Activated CD4-positive, alpha-beta T cell treated with anti-CD3 and anti-CD28 coated beads for 36 hours (primary cell): Measurements from ENCODE around the gene TEX47. TPM values are rescaled to one million over a fixed set of nuclear protein-coding genes. Genes with fewer than 3 reads are reported as not detected.

Source experiments
- ATAC-seq: fragments of 200-7000 bp; cut with Tn5 transposase; one replicate; pipeline ENCODE4 v1.10.0; 2021; ENCODE audit warnings: mild to moderate bottlenecking, moderate library complexity
- CTCF ChIA-PET: fragments of 350-600 bp; sonication (Branson Sonifier 250); formaldehyde crosslinking; loops from one replicate; lab custom pipeline; 2021; ENCODE audit warnings: antibody characterized with exemption; lab: Charles Lee
- POLR2A ChIA-PET: fragments of 350-600 bp; sonication (Branson Sonifier 250); formaldehyde crosslinking; loops from one replicate; lab custom pipeline; 2021; ENCODE audit warnings: antibody characterized with exemption, inconsistent platforms; lab: Charles Lee
- DNase-seq: peaks from one replicate; pipeline ENCODE4 v3.0.0-alpha.2; 2020
- H3K27ac Mint-ChIP-seq: one replicate; pipeline ENCODE4 v1.8.0; 2021; ENCODE audit warnings: mixed read lengths
- H3K27me3 Mint-ChIP-seq: one replicate; pipeline ENCODE4 v1.8.0; 2021; ENCODE audit warnings: mixed read lengths
- H3K36me3 Mint-ChIP-seq: one replicate; pipeline ENCODE4 v1.8.0; 2021; ENCODE audit warnings: low read depth, mixed read lengths
- H3K4me1 Mint-ChIP-seq: one replicate; pipeline ENCODE4 v1.8.0; 2021; ENCODE audit warnings: mixed read lengths
- H3K4me3 Mint-ChIP-seq: one replicate; pipeline ENCODE4 v1.8.0; 2021; ENCODE audit warnings: mild to moderate bottlenecking, moderate library complexity, mixed read lengths
- H3K9me3 Mint-ChIP-seq: one replicate; pipeline ENCODE4 v1.8.0; 2021; ENCODE audit warnings: low read depth, mixed read lengths
- intact Hi-C, 2 experiments: fragments of 100-400 bp; cut with DNase I in 1 of 2; cut with micrococcal nuclease in 1 of 2; formaldehyde crosslinking; loops; one replicate each; pipeline versions ENCODE4 v1.14.2 to v1.15.1; 2022 to 2024; cut with DNase I, micrococcal nuclease
- total RNA-seq, 2 experiments: library from RNA; stranded (reverse); gene quantifications; one replicate each; pipeline ENCODE4 v1.2.3, GENCODE V29; 2021

Gene TEX47
- total RNA-seq, result not detected

DNA sequence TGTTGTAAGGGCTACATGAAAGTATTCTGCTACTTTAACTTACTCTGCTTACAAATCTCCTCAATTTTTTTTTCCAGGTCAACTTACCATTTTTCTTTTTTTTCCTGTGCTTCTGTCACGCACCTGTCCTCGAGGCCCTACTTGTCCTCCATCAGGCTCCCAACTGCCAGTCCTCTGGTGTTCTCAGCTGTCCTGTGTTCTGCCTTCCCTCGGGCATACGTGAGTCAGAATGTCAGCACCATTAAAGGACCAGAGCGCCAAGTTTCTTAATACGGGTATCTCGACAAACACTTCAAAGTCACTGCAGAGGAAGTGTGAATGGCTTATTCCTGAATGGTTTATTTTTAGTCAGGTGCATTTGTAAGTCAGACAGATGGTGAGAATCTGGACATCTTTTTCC, at the start of gene TEX47:
TEX47 (minus strand) TSS at position 185 of the 400 bp plus-strand sequence. CDS start 795 bp downstream, outside the sequence.
- CTCF ChIA-PET, result no interaction called here
- intact Hi-C loops, result no loop called here

DNA sequence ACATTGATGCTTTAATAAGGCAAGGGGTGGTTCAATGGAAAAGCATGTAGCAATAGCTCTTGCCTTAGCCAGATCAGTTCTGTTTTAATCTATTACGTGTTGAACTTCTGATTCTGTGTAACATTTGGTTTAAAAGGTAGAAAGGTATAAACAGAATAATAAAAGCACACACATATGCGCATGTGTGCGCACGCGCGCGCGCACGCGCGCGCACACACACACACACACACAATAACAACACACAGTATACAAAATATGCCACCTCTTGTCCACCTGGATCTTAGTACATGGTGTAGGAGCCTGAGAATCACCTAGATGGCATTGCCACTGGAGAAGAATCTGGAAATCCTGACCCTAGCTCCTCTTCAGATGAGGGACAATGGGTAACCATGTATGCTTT, 49.6 kb upstream of the TEX47 start:
- H3K4me3 Mint-ChIP-seq, result no peak overlapping the region
- ATAC-seq (no peak), DNase-seq (no peak)
- no peaks in the 10 kb centered on the region for H3K27me3 Mint-ChIP-seq
- CTCF ChIA-PET, result no interaction called here
- no peaks in the 10 kb centered on the region for H3K9me3 Mint-ChIP-seq
- H3K36me3 Mint-ChIP-seq, result no peaks in the 10 kb centered on the region
- H3K4me1 Mint-ChIP-seq, result no peaks in the 10 kb centered on the region
- intact Hi-C loops, result no loop called here
- no peak overlapping the region for H3K27ac Mint-ChIP-seq
- POLR2A ChIA-PET, result no interaction called here

More for the DNA sequence above, at the start of gene TEX47:
- no peaks in the 10 kb centered on the region for H3K36me3 Mint-ChIP-seq
- DNase-seq (no peak), ATAC-seq (no peak)
- no peak within 1 kb of the TSS for H3K27ac Mint-ChIP-seq
- H3K4me3 Mint-ChIP-seq, result no peak within 1 kb of the TSS
- POLR2A ChIA-PET, result no interaction called here
- H3K4me1 Mint-ChIP-seq, result no peaks in the 10 kb centered on the region
- H3K9me3 Mint-ChIP-seq, result no peaks in the 10 kb centered on the region
- H3K27me3 Mint-ChIP-seq, result peaks cover 5% of the 10 kb centered on the region

DNA sequence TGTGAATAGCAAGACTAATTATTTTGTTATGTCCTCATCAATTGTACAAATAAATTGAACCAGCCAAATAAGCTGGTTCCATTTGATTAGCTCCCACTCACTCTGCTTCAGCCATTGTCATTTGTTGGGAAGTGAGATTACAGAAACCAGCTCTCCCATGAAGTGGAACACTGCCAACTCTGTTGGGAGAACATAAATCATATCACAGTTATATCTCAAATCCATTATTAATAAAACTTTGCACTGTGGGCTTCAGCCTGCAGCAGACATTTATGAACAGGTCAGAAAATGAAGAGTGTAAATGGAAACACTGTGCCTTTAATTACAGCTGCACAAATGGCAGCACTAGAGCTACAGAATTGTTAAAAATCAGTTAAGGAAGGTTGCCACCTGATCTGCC, 46.7 kb upstream of the TEX47 start:
- intact Hi-C loops, result no loop called here
- POLR2A ChIA-PET, result no interaction called here
- no peak for ATAC-seq
- Mint-ChIP-seq H3K36me3 (no peaks in the 10 kb centered on the region), H3K4me3 (no peak overlapping the region), H3K9me3 (no peaks in the 10 kb centered on the region), H3K27ac (no peak overlapping the region), H3K4me1 (no peaks in the 10 kb centered on the region), H3K27me3 (no peaks in the 10 kb centered on the region)
- DNase-seq, result no peak
- CTCF ChIA-PET, result no interaction called here

DNA sequence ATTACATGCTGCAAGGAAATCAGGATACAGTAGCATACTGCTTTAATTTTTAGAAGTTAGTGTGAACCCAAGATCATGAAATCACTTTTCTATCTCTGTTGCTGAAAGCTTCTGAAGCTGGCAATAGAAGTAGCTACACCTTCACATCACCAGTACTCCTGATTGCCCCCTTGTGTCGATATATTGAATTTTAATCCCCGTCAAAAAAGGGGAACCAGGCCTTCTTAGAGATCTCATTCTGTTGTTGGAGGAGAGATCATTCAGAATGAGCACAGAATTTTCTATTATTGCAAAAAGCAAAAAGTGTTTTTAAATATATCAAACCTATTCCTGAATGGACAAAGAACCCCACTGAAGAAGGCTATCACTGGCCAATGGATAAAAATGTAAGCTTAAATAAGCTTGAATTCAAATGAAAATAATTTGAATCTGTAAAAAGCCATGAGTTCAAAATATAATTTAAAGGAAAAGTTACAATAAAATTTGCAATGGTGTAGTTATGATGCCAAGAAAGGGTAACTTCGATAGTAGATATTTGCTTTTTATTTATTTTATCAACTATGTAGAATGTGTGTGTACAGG, 39.7 kb upstream of the TEX47 start:
- Mint-ChIP-seq H3K4me1 (no peaks in the 10 kb centered on the region), H3K9me3 (no peaks in the 10 kb centered on the region), H3K36me3 (no peaks in the 10 kb centered on the region), H3K27me3 (no peaks in the 10 kb centered on the region), H3K27ac (no peak overlapping the region), H3K4me3 (no peak overlapping the region)
- ATAC-seq (no peak), DNase-seq (no peak)
- intact Hi-C loops, result loop anchor here (1.0 to 10.0 kb wide), 3 partner anchors 290 to 593 kb away; no protein-coding TSS in a partner anchor
- CTCF ChIA-PET, result interaction anchor here (0.7 to 1.8 kb wide), 5 partner anchors 44 to 592 kb away, joined by 3 to 6 read pairs (median 3); no protein-coding TSS in a partner anchor
- POLR2A ChIA-PET, result no interaction called here

DNA sequence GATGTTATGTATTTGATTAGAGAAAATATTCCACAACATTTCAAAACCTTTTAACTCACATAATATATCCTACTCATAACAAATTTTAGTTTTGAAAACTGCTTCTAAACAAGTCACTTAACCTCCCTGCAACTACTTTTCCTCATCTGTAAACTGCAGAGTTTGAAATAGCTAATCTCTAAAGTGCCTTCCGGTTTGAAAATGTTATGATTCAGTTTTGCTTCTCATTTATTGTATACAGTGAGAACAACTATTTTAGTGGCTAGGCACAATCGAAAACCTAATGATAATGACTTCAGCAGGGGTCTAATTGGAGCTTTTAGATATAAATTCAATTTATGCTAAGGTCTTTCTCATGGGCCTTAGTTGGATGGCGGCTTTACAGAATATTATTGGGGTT, 30.7 kb upstream of the TEX47 start:
- DNase-seq, result no peak
- H3K27me3 Mint-ChIP-seq, result no peaks in the 10 kb centered on the region
- no peak overlapping the region for H3K4me3 Mint-ChIP-seq
- no peak for ATAC-seq
- H3K27ac Mint-ChIP-seq, result no peak overlapping the region
- ChIA-PET POLR2A (no interaction called here), CTCF (no interaction called here)
- H3K36me3 Mint-ChIP-seq, result no peaks in the 10 kb centered on the region
- intact Hi-C loops, result no loop called here
- no peaks in the 10 kb centered on the region for H3K4me1 Mint-ChIP-seq
- peaks cover 6% of the 10 kb centered on the region for H3K9me3 Mint-ChIP-seq

DNA sequence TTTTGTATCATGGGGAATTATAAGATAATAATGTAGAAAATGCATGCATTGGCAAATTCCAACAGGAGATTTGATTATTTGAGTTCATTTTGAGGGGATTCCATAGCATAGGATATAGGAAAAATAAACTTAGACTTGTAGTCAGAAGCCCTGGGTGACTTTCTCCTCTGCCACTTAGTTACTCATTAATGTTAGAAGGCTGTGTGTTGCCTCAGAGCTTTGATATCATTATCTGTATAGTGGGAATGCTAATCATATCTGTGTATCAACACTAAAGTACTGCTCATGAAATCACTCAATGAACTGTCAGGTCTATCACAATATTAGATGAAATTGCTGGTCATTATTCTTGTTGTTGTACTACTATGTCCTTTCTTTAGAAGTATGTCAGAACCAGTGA, 23.0 kb upstream of the TEX47 start:
- CTCF ChIA-PET, result no interaction called here
- no peaks in the 10 kb centered on the region for H3K27me3 Mint-ChIP-seq
- no peak for ATAC-seq
- peaks cover under 1% of the 10 kb centered on the region for H3K9me3 Mint-ChIP-seq
- no peaks in the 10 kb centered on the region for H3K36me3 Mint-ChIP-seq
- no peaks in the 10 kb centered on the region for H3K4me1 Mint-ChIP-seq
- H3K4me3 Mint-ChIP-seq, result no peak overlapping the region
- POLR2A ChIA-PET, result no interaction called here
- intact Hi-C loops, result no loop called here
- no peak overlapping the region for H3K27ac Mint-ChIP-seq
- DNase-seq, result no peak

DNA sequence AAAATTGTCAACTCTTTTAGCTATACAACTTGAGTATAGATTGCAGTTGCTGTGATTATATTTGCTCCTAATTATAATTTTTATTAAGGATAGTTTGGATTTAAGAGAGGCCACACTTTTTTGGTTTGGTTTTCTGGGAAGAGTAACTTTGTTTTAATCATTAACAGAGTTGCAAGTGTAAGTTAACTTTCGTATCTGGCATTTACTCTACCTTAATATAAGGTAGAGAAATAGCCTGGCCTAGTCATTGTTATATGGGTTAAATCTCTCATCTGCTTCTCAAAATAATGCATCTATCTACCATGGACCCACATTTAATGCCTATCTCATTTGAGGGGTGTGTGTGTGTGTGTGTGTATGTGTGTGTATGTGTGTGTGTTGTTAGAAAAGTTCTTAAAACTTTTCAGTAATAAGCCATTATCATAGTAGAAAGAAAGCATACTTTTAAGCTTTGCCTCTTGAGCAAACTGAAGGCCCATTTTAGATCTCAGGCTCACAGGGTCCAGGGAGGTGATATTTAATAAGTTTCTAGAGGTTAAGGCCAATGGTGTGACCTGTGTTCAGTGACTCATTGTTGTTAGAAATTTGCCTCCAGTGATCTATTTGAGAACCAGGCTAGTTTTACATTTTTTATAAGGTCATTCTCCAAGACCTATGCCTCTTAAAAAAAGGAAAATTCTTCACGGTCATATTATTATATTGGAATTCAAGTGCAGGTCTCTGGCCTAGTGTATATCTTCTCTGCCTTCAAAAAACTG, 10.9 kb upstream of the TEX47 start:
- H3K36me3 Mint-ChIP-seq, result no peaks in the 10 kb centered on the region
- DNase-seq (no peak), ATAC-seq (no peak)
- no peak overlapping the region for H3K4me3 Mint-ChIP-seq
- ChIA-PET POLR2A (no interaction called here), CTCF (interaction anchor here (1.4 kb wide), 1 partner anchor 16 kb away, joined by 3 read pairs; no protein-coding TSS in a partner anchor)
- no peaks in the 10 kb centered on the region for H3K27me3 Mint-ChIP-seq
- intact Hi-C loops, result no loop called here
- H3K9me3 Mint-ChIP-seq, result no peaks in the 10 kb centered on the region
- no peak overlapping the region for H3K27ac Mint-ChIP-seq
- no peaks in the 10 kb centered on the region for H3K4me1 Mint-ChIP-seq

DNA sequence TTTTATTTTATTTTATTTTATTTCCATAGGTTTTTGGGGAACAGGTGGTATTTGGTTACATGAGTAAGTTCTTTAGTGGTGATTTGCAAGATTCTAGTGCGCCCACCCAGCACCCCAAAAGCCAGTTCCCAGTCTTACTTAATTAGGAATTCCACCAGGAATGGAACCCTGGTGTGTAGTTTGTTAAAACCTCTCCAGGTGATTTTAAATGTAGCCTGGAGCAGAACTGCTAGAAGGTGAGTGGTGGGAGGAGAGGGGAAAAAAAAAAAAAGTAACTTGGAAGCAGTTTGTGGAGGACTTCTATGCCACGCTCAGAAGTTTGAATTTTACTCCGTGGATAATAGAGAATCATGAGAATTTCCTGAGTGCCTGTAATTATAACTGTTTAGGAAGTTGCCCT, 5.5 kb upstream of the TEX47 start:
- intact Hi-C loops, result no loop called here
- H3K27ac Mint-ChIP-seq, result no peak overlapping the region
- no peaks in the 10 kb centered on the region for H3K4me1 Mint-ChIP-seq
- H3K9me3 Mint-ChIP-seq, result no peaks in the 10 kb centered on the region
- peaks cover 5% of the 10 kb centered on the region for H3K27me3 Mint-ChIP-seq
- ChIA-PET POLR2A (no interaction called here), CTCF (no interaction called here)
- H3K36me3 Mint-ChIP-seq, result no peaks in the 10 kb centered on the region
- DNase-seq (no peak), ATAC-seq (no peak)
- H3K4me3 Mint-ChIP-seq, result no peak overlapping the region

DNA sequence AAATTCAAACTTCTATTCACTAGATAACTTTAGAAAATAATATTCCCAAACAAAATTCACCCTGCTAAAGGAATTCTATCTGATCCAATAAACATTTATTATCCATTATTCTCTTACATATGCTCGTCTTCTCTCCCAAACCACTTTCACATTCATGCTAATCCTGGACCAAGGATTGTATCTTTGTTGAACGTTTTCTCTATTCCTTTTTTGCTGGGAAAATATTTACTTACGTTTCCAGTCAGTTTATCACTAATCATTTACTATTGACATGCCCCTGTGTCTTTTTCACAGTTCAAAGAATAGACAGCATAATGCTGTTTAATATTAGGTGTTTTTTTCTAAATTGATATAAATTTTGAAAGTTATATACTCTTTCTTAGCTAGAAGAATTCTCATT, 3.2 kb downstream of the TEX47 start:
- H3K27ac Mint-ChIP-seq, result no peak overlapping the region
- intact Hi-C loops, result no loop called here
- H3K9me3 Mint-ChIP-seq, result no peaks in the 10 kb centered on the region
- ATAC-seq (no peak), DNase-seq (no peak)
- no peaks in the 10 kb centered on the region for H3K36me3 Mint-ChIP-seq
- CTCF ChIA-PET, result no interaction called here
- POLR2A ChIA-PET, result no interaction called here
- no peaks in the 10 kb centered on the region for H3K4me1 Mint-ChIP-seq
- H3K4me3 Mint-ChIP-seq, result no peak overlapping the region
- peaks cover under 1% of the 10 kb centered on the region for H3K27me3 Mint-ChIP-seq

DNA sequence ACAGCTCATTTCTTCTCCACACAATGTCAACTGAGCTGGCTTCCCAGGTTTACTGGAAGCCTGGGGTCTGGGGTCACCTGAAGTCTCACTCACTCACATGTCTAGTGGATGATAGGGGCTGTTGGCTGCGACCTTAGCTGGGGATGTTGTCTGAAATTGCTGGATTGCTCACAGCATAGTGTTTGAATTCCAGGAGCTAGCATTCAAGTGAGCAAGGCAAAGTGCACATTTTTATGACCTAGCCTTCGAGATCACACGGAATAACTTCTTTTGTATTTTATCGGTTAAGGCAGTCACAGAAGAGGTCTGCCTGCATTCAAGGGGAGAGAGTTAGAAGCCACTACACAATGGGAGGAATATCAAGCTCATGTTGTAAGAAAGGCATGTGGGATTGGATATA, 3.6 kb downstream of the TEX47 start:
- DNase-seq, result no peak
- CTCF ChIA-PET, result interaction anchor here (0.6 to 1.1 kb wide), 2 partner anchors 43 to 209 kb away, joined by 3 to 4 read pairs; no protein-coding TSS in a partner anchor
- Mint-ChIP-seq H3K4me1 (no peaks in the 10 kb centered on the region), H3K27me3 (no peaks in the 10 kb centered on the region), H3K9me3 (no peaks in the 10 kb centered on the region), H3K4me3 (no peak overlapping the region), H3K36me3 (no peaks in the 10 kb centered on the region), H3K27ac (no peak overlapping the region)
- no peak for ATAC-seq
- POLR2A ChIA-PET, result no interaction called here
- intact Hi-C loops, result no loop called here

DNA sequence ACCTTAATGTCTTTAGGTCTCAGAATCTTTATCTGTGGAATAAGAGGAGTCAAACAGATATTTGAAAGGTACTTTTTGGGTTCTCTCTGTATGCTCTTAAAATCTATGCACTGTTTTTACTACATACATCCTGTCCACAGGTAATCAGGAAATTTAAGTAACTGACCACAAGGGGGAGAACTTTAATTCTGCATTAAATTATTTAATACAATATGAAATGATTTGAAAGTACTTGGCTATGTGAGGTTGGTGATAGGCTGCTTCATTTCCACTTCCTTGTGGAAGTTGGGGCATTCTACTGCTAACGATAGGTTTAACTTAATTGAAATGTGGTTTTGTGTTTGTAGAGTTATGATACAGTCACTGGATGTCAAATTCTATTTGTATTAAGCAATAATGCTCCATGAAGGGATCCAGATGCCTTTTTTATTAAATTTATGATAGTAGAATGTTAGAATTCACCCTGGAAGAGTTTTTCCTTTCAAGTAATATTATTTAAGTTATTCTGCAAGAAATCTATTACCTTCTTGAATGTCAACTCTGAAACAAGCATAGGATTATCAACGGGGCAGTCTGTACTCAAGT, 6.0 kb downstream of the TEX47 start:
- Mint-ChIP-seq H3K27me3 (no peaks in the 10 kb centered on the region), H3K4me1 (no peaks in the 10 kb centered on the region), H3K36me3 (no peaks in the 10 kb centered on the region), H3K27ac (no peak overlapping the region), H3K9me3 (no peaks in the 10 kb centered on the region), H3K4me3 (no peak overlapping the region)
- ChIA-PET CTCF (interaction anchor here (0.6 kb wide), 1 partner anchor 442 kb away, joined by 3 read pairs; no protein-coding TSS in a partner anchor), POLR2A (no interaction called here)
- no peak for ATAC-seq
- no peak for DNase-seq
- intact Hi-C loops, result loop anchor here (1.0 to 5.0 kb wide), 3 partner anchors 833 to 1638 kb away; no protein-coding TSS in a partner anchor

DNA sequence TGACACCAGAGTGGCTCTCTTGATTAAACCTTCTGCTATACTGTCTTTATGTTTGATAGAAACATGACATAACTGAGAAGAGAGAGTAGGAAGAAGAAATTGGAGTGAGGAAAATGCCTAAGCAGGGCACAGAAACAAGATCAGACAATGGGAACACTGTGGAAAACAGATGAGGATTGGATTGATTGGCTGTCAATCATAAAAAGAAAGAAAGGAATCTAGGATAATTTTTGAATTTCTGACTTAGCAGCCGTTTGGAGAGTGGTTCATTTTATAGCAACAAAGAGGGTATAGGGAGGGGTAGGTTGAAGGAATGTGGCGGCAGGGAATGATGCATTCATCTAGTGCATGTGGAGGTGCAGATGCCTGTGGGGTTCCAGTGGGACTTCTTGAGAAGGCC, 7.8 kb downstream of the TEX47 start:
- no peaks in the 10 kb centered on the region for H3K4me1 Mint-ChIP-seq
- ATAC-seq, result no peak
- H3K27ac Mint-ChIP-seq, result no peak overlapping the region
- ChIA-PET CTCF (no interaction called here), POLR2A (no interaction called here)
- no peaks in the 10 kb centered on the region for H3K36me3 Mint-ChIP-seq
- no peaks in the 10 kb centered on the region for H3K27me3 Mint-ChIP-seq
- DNase-seq, result no peak
- H3K9me3 Mint-ChIP-seq, result no peaks in the 10 kb centered on the region
- no peak overlapping the region for H3K4me3 Mint-ChIP-seq
- intact Hi-C loops, result loop anchor here in 1 of 2 experiments (5.0 kb wide), 2 partner anchors 835 to 1640 kb away; no protein-coding TSS in a partner anchor
